IPS-18c (cell line): ENCODE data around the gene ATF6B.
"Not testable (repeated sequence)": the region's sequence is repeated elsewhere in the genome, so short reads cannot be mapped to it uniquely, and the experiment has no call there.

ENCODE experiments used
- H3K4me3 ChIP-seq: 2 replicates; pipeline ENCODE4 v1.7.0; 2013; ENCODE audit warnings: low read depth, mild to moderate bottlenecking, low read length, moderate library complexity; ENCODE audit not compliant: insufficient read depth
- H3K9me3 ChIP-seq: one replicate; pipeline ENCODE4 v1.6.1; 2013; ENCODE audit warnings: mild to moderate bottlenecking, low read length, moderate library complexity; ENCODE audit not compliant: control insufficient read depth, insufficient read depth

The ATF6B gene

DNA sequence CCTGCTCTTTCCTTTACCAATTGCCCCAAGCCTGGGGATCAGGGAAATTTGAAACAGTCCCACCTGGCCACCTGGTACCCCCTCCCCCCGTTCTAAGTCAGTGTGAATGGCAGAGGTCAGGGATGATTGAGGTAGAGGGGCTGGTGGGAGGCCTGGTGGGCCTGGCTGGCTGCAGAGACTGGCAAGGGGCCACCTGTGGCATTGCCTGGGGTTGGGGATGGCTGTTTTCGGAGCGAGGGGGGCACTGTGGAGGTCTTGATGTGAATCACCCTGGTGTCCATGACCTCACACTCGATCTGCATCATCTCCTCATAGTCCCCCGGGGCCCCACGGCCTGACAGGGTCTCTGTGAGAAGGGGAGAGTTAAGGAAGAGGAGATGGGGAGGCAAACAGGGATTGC, 12.4 kb downstream of the ATF6B start:
- Histone ChIP-seq H3K9me3 (peaks cover 2% of the 10 kb centered on the region), H3K4me3 (no peak overlapping the region)

DNA sequence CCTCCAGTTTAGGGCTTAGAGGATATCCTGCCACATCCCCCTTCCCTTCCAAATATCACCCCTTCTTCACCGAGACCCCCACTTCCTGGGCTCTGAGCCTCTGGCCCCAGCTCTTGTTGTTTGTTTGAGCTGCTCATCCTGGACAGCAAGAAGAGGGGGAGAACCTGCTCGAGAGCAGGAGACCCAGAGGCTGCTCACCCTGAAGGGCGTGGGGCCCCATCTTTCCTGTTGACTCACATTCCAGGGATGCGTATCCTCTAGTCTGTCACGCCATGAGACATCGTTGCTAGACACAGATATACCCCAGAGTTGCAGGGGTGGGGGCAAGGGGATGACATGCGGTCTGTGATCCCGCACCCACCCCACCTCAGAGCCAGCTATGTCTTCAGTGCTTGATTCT, 13.2 kb downstream of the ATF6B start:
- H3K9me3 ChIP-seq = peaks cover 2% of the 10 kb centered on the region
- H3K4me3 ChIP-seq = no peak overlapping the region

DNA sequence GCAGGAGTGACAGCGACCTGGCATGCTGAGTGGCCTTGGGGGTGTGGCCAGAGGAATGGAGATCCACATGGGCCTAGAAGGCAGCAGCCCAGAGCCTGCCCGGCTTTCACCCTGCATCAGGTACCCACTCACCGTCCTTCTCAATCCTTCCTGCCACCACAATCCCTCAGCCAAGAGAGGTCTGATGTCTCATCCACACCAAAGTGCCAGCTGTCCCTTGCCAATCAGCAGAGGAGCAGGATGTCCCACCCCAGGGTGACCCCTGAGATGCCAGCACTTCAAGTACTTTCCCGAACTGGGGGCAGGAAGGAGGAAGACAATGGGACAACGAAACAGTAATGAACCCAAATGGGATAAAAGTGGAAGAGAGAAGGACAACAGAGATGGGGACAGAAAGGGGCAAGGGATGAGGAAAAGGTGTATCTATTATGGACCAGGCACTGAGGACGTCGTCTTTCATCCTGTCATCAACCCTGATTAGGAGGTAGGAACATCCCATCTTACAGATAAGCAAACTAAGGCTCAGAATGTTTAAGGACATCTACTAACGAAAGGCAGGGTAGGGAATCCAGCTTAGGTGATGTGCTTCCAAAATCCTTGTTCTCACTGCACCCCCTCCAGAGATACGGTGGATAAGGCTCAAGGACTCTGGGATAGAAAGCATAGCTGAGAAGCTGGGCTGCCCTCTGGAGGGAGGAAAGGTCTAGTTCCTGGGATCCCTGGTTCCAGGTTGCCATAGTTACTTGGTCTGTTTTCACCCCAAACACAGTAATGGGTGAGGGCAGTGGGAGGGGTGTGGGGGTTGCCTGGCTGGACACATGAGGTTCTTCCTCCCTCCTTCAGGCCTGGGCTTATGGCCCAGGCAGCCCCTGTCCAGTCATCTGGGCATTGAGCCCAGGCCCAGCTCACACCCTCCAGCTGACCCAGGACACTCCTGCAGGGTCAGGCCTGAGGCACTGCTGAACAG, 14.4 kb downstream of the ATF6B start:
- Histone ChIP-seq H3K4me3 (no peak overlapping the region), H3K9me3 (peaks cover 2% of the 10 kb centered on the region)

DNA sequence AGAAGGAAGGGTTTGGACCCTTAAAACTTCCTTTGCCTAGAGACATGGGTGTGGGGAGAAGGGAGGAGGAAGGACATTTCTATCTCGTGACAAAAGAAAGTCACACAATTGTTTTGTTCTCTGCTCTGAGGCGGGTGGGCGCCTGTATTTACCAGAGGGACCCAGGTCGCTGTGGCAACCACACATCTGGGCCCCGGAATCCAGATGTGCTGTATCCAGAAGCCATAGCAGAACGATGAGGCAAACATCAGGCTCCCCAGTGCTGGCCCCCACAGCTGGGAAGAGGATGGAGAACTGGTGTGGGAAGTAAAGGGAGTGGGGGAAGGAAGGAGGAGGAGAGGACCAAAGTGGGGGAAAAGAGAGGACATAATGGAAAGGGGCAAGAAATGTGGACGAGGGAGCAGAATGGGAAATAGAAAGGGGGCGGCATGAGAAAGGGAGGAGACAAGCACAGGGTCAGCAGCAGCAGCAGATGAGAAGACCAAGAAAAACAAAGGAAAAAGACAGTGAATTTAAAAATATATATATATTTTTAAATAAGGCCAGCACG, 15.5 kb downstream of the ATF6B start:
- Histone ChIP-seq H3K9me3 (peaks cover 2% of the 10 kb centered on the region), H3K4me3 (no peak overlapping the region)

DNA sequence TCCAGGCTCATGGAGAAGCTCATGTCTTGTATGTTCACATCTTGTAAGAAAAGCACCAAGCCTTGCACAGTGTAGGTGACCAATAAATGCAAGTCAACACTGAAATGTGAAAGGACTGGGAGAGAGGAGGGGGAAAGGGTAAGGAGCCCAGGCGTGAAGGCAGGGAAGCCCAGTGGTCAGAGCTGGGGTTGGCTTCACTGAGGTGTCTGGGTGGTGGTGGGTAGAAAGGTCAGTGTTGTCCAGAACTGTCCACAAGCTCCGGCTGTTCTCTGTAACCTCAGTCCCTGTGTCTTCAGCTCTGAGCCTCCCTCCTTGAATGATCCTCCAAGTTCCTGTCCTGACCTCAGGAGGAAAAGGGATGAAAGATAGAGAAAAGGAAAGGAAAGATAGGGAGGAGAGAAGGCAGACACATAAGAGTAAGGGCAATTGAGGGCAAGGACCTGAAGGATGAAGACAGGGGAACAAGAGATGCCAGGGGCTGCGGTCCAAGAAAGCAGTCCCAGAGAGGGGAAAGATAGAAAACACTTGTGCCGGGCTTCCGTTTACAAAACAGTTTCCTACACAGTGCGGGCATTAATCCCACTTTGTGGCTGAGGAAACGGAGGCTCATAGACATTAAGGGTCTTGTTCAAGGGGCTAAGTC, 16.5 kb downstream of the ATF6B start:
- peaks cover 2% of the 10 kb centered on the region for H3K9me3 ChIP-seq

DNA sequence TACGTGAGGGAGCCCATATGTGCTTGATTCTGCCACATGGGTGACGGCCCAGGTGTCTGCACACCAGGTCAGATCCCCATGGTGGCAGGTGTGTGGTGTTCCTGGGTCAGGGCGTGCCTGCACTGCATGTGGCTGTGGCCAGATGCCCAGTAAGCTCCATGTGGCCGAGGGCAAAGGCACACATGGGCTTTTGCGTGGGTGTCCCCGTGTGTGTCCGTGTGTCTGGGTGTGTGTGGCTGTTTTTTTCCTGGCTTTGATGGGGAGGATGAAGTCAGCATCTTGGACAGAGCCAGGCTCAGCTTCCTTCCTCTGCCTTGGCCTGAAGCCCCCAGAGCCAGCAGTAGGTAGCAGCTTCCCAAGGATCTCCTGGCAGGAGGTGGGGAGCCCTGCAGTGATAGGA, 17.4 kb downstream of the ATF6B start:
- H3K9me3 ChIP-seq = no peaks in the 10 kb centered on the region
- no peak overlapping the region for H3K4me3 ChIP-seq

More for the DNA sequence above, 16.5 kb downstream of the ATF6B start:
- H3K4me3 ChIP-seq = no peak overlapping the region

DNA sequence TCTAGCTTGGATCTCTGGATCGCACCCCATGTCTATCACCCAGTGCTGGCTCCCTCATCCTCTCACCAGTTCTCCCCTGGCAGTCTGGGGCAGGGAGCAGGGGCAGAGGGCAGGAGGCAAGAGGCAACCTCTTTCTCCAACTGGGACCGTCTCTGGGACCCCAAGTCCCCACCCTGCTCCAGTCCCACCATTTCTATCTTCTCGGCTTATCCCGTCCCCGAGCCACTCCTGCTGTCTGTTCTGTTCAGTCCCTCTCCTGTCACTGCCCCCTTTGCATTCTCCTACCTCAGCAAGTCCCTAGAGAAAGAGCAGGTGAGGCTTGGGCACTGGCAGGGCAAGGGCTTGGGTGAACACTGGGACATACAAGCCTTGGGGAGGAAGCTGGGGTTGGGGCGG, 18.3 kb downstream of the ATF6B start:
- H3K4me3 ChIP-seq = no peak overlapping the region
- no peaks in the 10 kb centered on the region for H3K9me3 ChIP-seq

DNA sequence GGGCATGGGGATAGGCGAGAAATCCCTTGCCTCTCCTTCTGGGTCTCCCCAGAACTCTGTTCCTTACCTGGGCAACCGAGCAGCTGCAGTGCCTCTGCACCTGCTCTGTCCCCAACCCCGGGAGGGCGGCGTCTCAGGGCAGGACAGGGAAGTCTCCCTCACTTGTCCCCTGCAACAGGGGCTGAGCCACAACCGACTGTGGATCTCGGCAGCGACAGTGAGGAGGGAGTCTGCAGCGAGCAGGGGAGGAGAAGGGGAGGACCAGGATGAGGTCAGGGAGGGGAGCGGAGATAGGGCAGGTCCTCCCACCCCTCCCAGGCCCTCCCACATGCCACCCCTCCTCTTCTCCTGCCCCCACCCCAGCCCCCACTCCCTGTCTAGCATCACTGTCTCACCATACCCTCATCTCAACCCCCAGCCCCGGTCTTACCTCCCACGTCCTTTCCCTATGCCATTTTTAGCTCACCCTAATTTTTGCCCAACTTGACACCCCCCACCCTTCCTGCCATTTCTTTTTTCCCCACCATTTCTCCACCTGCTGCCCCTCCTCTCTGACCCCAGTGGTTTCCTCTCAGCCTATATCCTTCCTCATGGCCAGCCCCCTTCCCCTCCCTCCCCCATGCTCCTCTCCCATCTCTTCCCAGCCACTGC, 18.8 kb downstream of the ATF6B start, which contains the start of gene TNXB:
TSS of gene TNXB (minus strand) at position 225 of the 651 bp plus-strand sequence. CDS start 11,140 bp downstream, outside the sequence.
- no peaks in the 10 kb centered on the region for H3K9me3 ChIP-seq
- H3K4me3 ChIP-seq = 0 out of 2 replicates have a peak within 1 kb of the TSS, but pooled peaks have one; percentile 12

DNA sequence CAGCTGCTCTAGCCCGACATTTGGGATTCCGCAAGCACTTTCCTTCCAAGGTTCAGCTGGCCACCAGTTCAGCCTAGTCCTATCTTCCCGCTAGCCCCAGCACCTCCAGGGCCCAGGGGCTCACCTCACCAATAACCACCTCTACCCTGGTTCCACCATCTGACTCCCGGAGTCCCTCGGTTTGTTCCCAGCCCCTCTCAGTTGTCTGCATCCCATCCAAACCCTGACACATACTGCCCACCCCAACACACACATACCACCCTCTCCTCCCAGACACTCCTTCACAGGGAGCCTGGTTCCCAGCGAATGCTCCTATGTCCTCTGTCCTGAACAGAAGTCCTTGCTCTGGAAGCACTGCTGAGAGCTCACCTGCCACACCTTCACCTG, 19.3 kb downstream of the ATF6B start:
- H3K9me3 ChIP-seq = no peaks in the 10 kb centered on the region
- 0 out of 2 replicates have a peak overlapping the region, but pooled peaks have one; percentile 12 for H3K4me3 ChIP-seq

DNA sequence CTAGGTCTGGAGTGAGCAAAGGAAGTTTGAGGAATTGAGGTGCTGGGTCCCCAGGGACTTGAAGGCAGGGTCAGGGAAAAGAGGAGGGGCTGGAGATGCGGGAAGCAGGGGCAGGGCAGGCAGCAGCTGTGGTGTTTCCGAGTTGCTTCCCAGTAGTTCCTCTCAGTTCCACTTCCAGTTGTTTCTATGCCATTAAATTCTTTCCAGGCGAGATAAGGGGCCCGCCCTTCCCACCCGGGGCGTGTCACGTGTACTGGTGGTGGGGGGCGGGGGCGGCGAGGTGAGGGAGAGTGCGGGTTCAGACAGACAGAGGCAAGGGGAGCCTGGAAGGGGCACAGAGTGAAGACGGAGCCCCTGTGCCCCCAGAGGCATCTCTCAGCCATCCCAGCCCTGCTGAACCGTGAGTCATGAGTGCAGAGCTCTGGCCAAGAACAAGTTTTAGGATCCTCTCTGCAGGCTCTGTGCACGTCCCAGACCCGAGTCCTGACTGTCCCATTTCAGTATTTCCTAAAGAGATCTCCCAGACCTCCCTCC, 19.9 kb downstream of the ATF6B start:
- Histone ChIP-seq H3K9me3 (no peaks in the 10 kb centered on the region), H3K4me3 (0 out of 2 replicates have a peak overlapping the region, but pooled peaks have one; percentile 12)

DNA sequence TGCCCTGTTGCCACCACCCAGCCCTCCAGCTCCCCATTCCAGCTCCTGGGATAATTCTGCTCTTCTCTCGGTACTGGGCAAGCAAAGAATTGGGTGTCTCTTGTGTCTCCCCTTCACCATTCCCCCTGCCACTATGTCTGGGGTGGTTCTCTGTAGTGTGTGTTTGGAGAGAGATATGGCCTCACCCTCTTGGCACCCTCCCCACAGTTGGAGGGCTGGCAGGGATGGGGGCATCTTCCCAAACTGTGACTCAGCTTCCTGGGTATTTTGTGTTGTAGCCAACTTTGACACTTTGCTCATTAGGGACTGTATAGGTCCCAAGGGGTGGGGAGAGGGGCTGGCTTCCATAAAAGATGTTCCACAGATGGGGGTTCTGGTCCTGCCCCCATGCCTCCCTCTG, 20.6 kb downstream of the ATF6B start:
- Histone ChIP-seq H3K9me3 (no peaks in the 10 kb centered on the region), H3K4me3 (no peak overlapping the region)

DNA sequence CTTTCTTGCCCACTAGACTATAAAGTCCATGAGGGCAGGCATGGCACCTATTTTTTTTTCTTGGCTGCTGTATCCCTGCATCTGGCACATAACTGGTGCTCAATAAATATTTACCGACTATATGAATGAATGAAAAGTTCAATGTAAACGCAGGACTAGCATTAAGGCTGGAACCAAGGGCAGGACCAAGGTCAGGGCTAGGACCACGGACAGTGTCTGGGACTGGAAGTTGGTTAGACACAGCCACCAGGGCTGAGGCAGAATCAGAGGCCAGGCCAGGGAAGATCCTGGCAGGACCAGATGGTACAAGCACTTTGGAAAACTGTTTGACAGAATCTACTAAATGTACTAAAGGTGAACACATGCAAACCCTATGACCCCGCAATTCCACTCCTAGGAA, 22.6 kb downstream of the ATF6B start:
- Histone ChIP-seq H3K9me3 (no peaks in the 10 kb centered on the region), H3K4me3 (no peak overlapping the region)

DNA sequence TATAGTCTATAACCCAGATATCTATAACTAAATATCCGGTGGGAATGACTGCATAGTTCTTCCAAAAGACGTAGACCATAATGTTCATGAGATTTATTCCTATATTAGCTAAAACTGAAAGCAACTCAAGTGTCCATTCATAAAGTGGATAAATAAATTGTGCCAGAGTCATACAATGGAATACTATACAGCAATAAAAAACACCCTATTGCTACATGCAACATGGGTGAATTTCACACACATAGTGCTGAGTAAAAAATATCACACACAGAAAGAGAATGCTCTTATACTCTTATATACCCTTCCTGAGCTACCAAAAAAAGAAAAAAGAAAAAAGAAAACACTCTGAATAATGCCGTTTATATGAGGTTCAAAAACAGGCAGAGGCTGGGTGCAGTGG, 25.8 kb downstream of the ATF6B start:
- Histone ChIP-seq H3K9me3 (no peaks in the 10 kb centered on the region), H3K4me3 (no peak overlapping the region)

DNA sequence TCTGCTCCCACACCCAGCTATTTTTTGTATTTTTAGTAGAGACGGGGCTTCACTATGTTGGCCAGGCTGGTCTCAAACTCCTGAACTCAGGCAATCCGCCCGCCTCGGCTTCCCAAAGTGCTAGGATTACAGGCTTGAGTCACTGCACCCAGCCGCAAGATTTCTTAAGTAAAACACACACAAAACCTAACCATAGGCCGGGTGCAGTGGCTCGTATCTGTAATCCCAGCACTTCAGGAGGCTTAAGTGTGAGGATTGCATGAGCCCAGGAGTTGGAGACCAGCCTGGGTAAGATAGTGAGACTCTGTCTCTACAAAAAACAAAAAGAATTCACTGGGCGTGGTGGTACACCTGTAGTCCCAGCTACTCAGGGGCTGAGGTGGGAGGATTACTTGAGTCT, 27.8 kb downstream of the ATF6B start:
- H3K9me3 ChIP-seq = not testable (repeated sequence)

DNA sequence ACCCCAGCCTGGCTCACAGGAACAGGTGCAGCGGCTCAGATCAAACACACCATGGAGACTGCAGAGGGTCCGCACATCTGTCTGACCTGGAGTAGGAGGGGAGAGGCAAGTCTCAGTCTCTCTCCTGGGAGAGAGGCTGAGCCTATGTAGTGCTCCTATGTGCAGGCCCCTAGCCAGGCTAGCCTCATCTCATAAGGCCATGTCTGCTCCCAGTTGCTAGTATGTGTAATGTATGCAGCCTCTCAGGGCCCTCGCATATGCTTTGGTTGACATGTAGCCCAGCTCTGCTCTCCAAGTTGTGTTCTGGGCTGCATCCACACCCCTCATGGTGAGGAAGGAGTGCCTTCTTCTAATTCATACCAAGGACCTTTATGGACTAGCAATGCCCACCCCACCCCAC, 30.7 kb downstream of the ATF6B start:
- Histone ChIP-seq H3K9me3 (no peaks in the 10 kb centered on the region), H3K4me3 (no peak overlapping the region)

More for the DNA sequence above, 27.8 kb downstream of the ATF6B start:
- not testable (repeated sequence) for H3K4me3 ChIP-seq

DNA sequence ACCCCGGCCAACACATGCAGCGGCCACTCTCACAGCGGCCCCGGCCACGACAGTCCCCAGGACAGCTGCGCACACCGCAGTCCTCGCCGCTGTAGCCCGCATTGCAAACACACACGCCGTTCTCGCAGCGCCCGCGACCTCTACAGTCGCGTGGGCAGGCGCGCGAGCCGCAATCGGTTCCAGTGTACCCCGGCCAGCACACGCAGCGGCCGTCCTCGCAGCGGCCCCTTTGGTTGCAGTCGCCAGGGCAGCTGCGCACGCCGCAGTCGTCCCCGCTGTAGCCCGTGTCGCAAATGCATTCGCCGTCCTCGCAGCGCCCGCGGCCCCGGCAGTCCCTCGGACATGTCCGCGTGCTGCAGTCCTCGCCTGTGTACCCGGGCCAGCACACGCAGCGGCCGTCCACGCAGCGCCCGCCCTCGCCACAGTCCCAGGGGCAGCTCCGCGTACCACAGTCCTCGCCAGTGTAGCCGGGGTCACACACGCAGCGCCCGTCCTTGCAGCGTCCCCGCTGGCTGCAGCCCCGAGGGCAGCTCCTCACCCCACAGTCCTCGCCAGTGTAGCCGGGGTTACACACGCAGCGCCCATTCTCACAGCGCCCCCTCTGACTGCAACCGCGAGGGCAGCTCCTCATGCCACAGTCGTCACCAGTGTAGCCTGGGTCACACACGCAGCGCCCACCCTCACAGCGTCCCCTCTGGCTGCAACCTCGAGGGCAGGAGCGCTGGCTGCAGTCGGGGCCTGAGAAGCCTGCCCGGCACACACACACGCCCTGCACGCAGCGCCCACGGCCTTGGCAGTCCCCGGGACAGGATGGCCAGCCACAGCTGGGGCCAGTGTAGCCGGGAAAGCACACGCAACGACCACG, 31.4 kb downstream of the ATF6B start:
- no peaks in the 10 kb centered on the region for H3K9me3 ChIP-seq
- no peak overlapping the region for H3K4me3 ChIP-seq
